ENCODE results near the gene DHX40.

Gene DHX40

GRCh38 chr17:59627274-59627673 is 61.9 kb downstream of the DHX40 start:
- in situ Hi-C loops (cut with MboI; ENCODE audit: low sequenced_read_pairs, unreplicated experiment): no loop called here
- no peak for DNase-seq (ENCODE audit: low spot score)
- TF ChIP-seq CTCF (IDR thresholded peaks at IDR 0.05; ENCODE audit: borderline replicate concordance, control extremely low read depth, extremely low read depth, insufficient read depth, missing control alignments): no peak

DNA sequence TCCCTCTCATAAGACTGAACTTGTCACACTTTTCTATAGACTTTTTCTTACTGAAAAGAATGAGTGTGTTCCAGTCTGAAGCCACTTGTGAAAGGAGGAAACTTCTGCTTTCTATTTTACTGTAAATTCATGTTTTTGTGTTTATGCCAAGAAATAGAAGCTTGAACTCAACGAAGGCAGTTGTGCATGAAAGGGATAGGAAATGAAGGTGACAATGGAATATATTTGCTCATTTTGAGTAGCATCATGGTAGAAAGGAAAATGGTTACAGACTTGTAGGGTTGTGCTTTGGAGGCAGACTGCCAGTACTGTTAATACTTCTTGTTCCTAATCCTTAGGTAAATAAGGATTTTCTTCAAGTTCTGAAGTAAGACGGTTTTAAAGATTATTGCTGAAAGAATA is 62.4 kb downstream of the DHX40 start:
- in situ Hi-C loops (cut with MboI; ENCODE audit: low sequenced_read_pairs, unreplicated experiment): no loop called here
- peak; percentile 29 for DNase-seq (ENCODE audit: low spot score)

GRCh38 chr17:59629174-59629573 is 63.8 kb downstream of the DHX40 start:
- DNase-seq (ENCODE audit: low spot score): no peak
- no peak for TF ChIP-seq CTCF (IDR thresholded peaks at IDR 0.05; ENCODE audit: borderline replicate concordance, control extremely low read depth, extremely low read depth, insufficient read depth, missing control alignments)
- in situ Hi-C loops (cut with MboI; ENCODE audit: low sequenced_read_pairs, unreplicated experiment): no loop called here

More for the DNA sequence above, 62.4 kb downstream of the DHX40 start:
- TF ChIP-seq CTCF (IDR thresholded peaks at IDR 0.05; ENCODE audit: borderline replicate concordance, control extremely low read depth, extremely low read depth, insufficient read depth, missing control alignments): no peak

DNA sequence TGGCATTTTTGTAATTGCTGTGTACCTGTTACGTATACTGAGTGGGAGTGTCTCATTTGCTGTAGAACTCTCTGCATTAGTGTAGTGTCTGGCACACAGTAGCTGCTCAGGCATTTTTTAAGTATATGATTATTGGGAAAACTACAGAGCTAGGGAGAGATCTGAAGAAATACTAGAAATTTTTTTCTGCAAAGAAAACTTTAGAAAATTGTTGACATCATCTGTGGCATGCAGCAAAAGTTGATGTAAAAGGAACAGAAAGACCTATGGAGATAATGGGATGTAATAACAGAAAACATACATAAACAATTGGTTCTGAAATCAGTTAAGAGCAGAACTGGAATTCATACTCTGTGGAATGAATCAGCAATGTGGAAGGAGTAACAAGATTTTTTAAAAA is 65.9 kb downstream of the DHX40 start:
- in situ Hi-C loops (cut with MboI; ENCODE audit: low sequenced_read_pairs, unreplicated experiment): no loop called here
- no peak for DNase-seq (ENCODE audit: low spot score)
- TF ChIP-seq CTCF (IDR thresholded peaks at IDR 0.05; ENCODE audit: borderline replicate concordance, control extremely low read depth, extremely low read depth, insufficient read depth, missing control alignments): no peak

DNA sequence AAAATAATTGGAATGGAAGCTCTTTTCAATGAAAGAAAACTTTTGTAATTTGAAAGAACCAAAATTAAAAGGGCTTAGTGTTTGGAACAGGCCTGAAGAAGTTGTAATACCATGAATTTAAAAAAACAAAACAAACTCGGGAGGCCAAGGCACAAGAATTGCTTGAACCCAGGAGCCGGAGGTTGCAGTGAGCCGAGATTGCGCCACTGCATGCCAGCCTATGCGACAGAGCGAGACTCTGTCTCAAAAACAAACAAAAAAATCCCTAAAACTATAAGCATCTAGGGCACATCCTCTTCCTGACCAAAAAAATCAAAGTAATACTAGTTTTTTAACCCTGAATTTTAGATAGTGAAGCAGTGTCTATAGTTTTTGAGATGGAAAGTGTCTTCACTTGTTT is 67.0 kb downstream of the DHX40 start:
- no peak for TF ChIP-seq CTCF (IDR thresholded peaks at IDR 0.05; ENCODE audit: borderline replicate concordance, control extremely low read depth, extremely low read depth, insufficient read depth, missing control alignments)
- DNase-seq (ENCODE audit: low spot score): no peak
- in situ Hi-C loops (cut with MboI; ENCODE audit: low sequenced_read_pairs, unreplicated experiment): no loop called here

- in situ Hi-C loops (cut with MboI; ENCODE audit: low sequenced_read_pairs, unreplicated experiment): no loop called here
- DNase-seq (ENCODE audit: low spot score): no peak
- TF ChIP-seq CTCF (IDR thresholded peaks at IDR 0.05; ENCODE audit: borderline replicate concordance, control extremely low read depth, extremely low read depth, insufficient read depth, missing control alignments): no peak
These were observed 68.4 kb downstream of the DHX40 start for GRCh38 chr17:59633658-59634359.
